Activated effector memory CD4-positive, alpha-beta T cell treated with Interleukin-2 at 50 U/mL for 16 hours (primary cell): Measurements from ENCODE around the gene LCNL1.
A peak's percentile ranks its signal among the peaks of the same experiment; 100 is the strongest.

ENCODE experiments used
- DNase-seq: peaks from one replicate; pipeline ENCODE4 v3.0.0-alpha.2; 2020

Gene LCNL1

GRCh38 chr9:137013571-137013940, 30.8 kb downstream of the LCNL1 start:
- no peak for DNase-seq

- no peak for DNase-seq
Measured at GRCh38 chr9:137014166-137014565, 31.4 kb downstream of the LCNL1 start.

- DNase-seq = no peak
Measured at GRCh38 chr9:137014776-137015539, 32.2 kb downstream of the LCNL1 start.

- no peak for DNase-seq
Measured at GRCh38 chr9:137015540-137015930, 32.7 kb downstream of the LCNL1 start.

- no peak for DNase-seq
Measured at GRCh38 chr9:137015976-137016375, 33.2 kb downstream of the LCNL1 start.

GRCh38 chr9:137016436-137016835, 33.6 kb downstream of the LCNL1 start:
- no peak for DNase-seq

GRCh38 chr9:137017071-137017470, 34.3 kb downstream of the LCNL1 start:
- no peak for DNase-seq

- no peak for DNase-seq
Measured at GRCh38 chr9:137017791-137018497, 35.2 kb downstream of the LCNL1 start.

- no peak for DNase-seq
Measured at GRCh38 chr9:137018761-137019559, 36.2 kb downstream of the LCNL1 start.

- no peak for DNase-seq
Measured at GRCh38 chr9:137019891-137020683, 37.3 kb downstream of the LCNL1 start.

- DNase-seq = no peak
Measured at GRCh38 chr9:137020771-137021567, 38.2 kb downstream of the LCNL1 start.

GRCh38 chr9:137021568-137021978, 38.8 kb downstream of the LCNL1 start:
- no peak for DNase-seq

- peak; percentile 56 for DNase-seq
Measured at GRCh38 chr9:137021979-137022661, 39.3 kb downstream of the LCNL1 start.

- DNase-seq = no peak
Measured at GRCh38 chr9:137022662-137023008, 39.8 kb downstream of the LCNL1 start.

- no peak for DNase-seq
Measured at GRCh38 chr9:137023157-137023556, 40.4 kb downstream of the LCNL1 start.

GRCh38 chr9:137023583-137023991, 40.8 kb downstream of the LCNL1 start:
- no peak for DNase-seq

- DNase-seq = no peak
Measured at GRCh38 chr9:137025517-137025966, 42.7 kb downstream of the LCNL1 start.

GRCh38 chr9:137026384-137026783, 43.6 kb downstream of the LCNL1 start:
- no peak for DNase-seq

- DNase-seq = no peak
Measured at GRCh38 chr9:137026828-137027227, 44.0 kb downstream of the LCNL1 start.

GRCh38 chr9:137027369-137028262, 44.8 kb downstream of the LCNL1 start, which contains the start of gene ABCA2:
TSS of gene ABCA2 (minus strand) at chr9:137028237. CDS start at chr9:137028140, 97 bp downstream.
- no peak for DNase-seq
